OCI-LY1 (cell line): Measurements from ENCODE around the gene PAPOLB.

Experiments used
- H2AFZ ChIP-seq: fragments of 200-600 bp; sonication (generic), shearing (Covaris generic); 2 replicates; pipeline ENCODE4 v1.6.0; 2014; ENCODE audit warnings: antibody characterized with exemption, mild to moderate bottlenecking, low read length
- H3F3A ChIP-seq: fragments of 200-600 bp; sonication (generic), shearing (Covaris generic); 2 replicates; pipeline ENCODE4 v1.6.0; 2014; ENCODE audit warnings: mild to moderate bottlenecking, antibody characterized with exemption, low read length, moderate library complexity; ENCODE audit not compliant: insufficient read depth
- H3K27ac ChIP-seq: fragments of 200-600 bp; sonication (generic); 2 replicates; pipeline ENCODE4 v1.5.1; 2014; ENCODE audit warnings: low read length, mixed run types, mild to moderate bottlenecking, low read depth; ENCODE audit not compliant: poor library complexity, severe bottlenecking
- H3K27me3 ChIP-seq: fragments of 200-600 bp; sonication (generic); 2 replicates; pipeline ENCODE4 v1.6.0; 2014; ENCODE audit warnings: antibody characterized with exemption, mild to moderate bottlenecking, low read length, moderate library complexity; ENCODE audit not compliant: insufficient read depth
- H3K36me3 ChIP-seq: fragments of 200-600 bp; sonication (generic); 2 replicates; pipeline ENCODE4 v1.6.1; 2014; ENCODE audit warnings: mild to moderate bottlenecking, antibody characterized with exemption, low read length, moderate library complexity, mixed read lengths; ENCODE audit not compliant: insufficient read depth
- H3K4me1 ChIP-seq: fragments of 200-600 bp; sonication (generic); 2 replicates; pipeline ENCODE4 v1.5.1; 2014; ENCODE audit warnings: mild to moderate bottlenecking, low read length, moderate library complexity; ENCODE audit not compliant: insufficient read depth, severe bottlenecking
- H3K4me2 ChIP-seq: fragments of 200-600 bp; sonication (generic), shearing (Covaris generic); 2 replicates; pipeline ENCODE4 v1.6.1; 2014; ENCODE audit warnings: low read length
- H3K4me3 ChIP-seq: fragments of 200-600 bp; sonication (generic); 2 replicates; pipeline ENCODE4 v1.5.1; 2014; ENCODE audit warnings: low read length, low read depth, mild to moderate bottlenecking, mixed read lengths; ENCODE audit not compliant: poor library complexity, severe bottlenecking
- H3K79me2 ChIP-seq: fragments of 200-600 bp; shearing (Covaris generic); 2 replicates; pipeline ENCODE4 v1.6.1; 2016; ENCODE audit warnings: mixed run types, low read length, mixed read lengths; ENCODE audit not compliant: insufficient read depth
- H3K9ac ChIP-seq: fragments of 200-600 bp; sonication (generic), shearing (Covaris generic); 2 replicates; pipeline ENCODE4 v1.6.1; 2014; ENCODE audit warnings: mild to moderate bottlenecking, low read length, mixed read lengths
- H3K9me2 ChIP-seq: fragments of 200-600 bp; sonication (generic), shearing (Covaris generic); 2 replicates; pipeline ENCODE4 v1.6.1; 2014; ENCODE audit warnings: low read depth, mild to moderate bottlenecking, low read length, mixed read lengths
- H3K9me3 ChIP-seq: fragments of 200-600 bp; shearing (Covaris generic); 2 replicates; pipeline ENCODE4 v1.6.1; 2014; ENCODE audit warnings: low read length, mixed read lengths
- H4K20me1 ChIP-seq: fragments of 200-600 bp; sonication (generic), shearing (Covaris generic); 2 replicates; pipeline ENCODE4 v1.6.0; 2016; ENCODE audit warnings: mild to moderate bottlenecking, low read length; ENCODE audit not compliant: insufficient read depth
- CTCF ChIP-seq: fragments of 200-600 bp; sonication (generic), shearing (Covaris generic); IDR thresholded peaks from 2 replicates; pipeline ENCODE4 v1.5.1; 2017; ENCODE audit warnings: mild to moderate bottlenecking, antibody characterized with exemption, low read length, moderate library complexity, mixed read lengths
- EZH2 ChIP-seq: fragments of 200-600 bp; sonication (generic), shearing (Covaris generic); IDR thresholded peaks from 2 replicates; pipeline ENCODE4 v1.8.0; 2017; ENCODE audit warnings: borderline replicate concordance, mixed run types, mild to moderate bottlenecking, antibody characterized with exemption, low read length, moderate library complexity, mixed read lengths

The PAPOLB gene

DNA sequence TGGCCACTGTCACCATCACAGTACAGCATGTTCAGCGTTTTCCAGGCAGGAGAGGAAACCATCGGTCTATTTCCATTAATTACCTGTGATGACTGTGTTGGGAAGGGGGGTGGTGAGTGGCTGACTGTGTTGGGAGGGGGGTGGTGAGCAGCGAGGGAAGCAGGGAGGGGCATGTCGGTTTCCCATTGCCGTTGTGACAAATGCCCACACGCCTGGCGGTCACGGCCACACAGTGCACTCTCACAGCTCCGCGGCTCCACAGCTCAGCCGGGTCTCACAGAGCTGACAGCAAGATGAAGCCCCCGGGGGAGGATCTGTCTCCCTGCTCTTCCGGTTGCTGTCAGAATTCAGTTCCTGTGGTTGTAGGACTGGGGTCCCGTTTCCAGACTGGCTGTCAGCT, 47.4 kb downstream of the PAPOLB start:
- Histone ChIP-seq H3K27me3 (peaks cover 4% of the 10 kb centered on the region; the same call in 1 of the 2 replicates), H3K4me3 (no peak overlapping the region), H3K79me2 (no peaks in the 10 kb centered on the region), H3K4me2 (no peak overlapping the region), H2AFZ (no peak overlapping the region), H3K27ac (no peak overlapping the region), H3K9me2 (no peaks in the 10 kb centered on the region), H3K4me1 (no peaks in the 10 kb centered on the region), H3K36me3 (no peaks in the 10 kb centered on the region), H4K20me1 (no peaks in the 10 kb centered on the region), H3K9me3 (no peaks in the 10 kb centered on the region), H3K9ac (no peak overlapping the region), H3F3A (no peaks in the 10 kb centered on the region)
- no peak for TF ChIP-seq EZH2
- no peak for TF ChIP-seq CTCF

DNA sequence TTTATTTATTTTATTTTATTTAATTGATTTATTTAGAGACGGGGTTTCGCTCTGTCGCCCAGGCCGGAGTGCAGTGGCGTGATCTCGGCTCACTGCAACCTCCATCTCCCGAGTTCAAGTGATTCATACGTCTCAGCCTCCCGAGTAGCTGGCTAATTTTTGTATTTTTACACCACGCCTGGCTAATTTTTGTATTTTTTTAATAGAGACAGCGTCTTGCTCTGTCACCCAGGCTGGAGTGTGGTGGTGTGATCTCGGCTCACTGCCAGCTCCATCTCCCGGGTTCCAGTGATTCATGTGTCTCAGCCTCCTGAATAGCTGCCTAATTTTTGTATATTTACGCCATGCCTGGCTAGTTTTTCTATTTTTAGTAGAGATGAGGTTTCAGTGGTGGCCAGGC, 52.2 kb downstream of the PAPOLB start:
- TF ChIP-seq EZH2 (no peak), CTCF (no peak)
- no peak overlapping the region for H3K9ac ChIP-seq
- no peaks in the 10 kb centered on the region for H3K36me3 ChIP-seq
- no peaks in the 10 kb centered on the region for H3K9me3 ChIP-seq
- no peak overlapping the region for H3K27ac ChIP-seq
- no peaks in the 10 kb centered on the region for H3K4me1 ChIP-seq
- no peaks in the 10 kb centered on the region for H3F3A ChIP-seq
- H3K9me2 ChIP-seq = no peaks in the 10 kb centered on the region
- no peak overlapping the region for H3K4me2 ChIP-seq
- H3K4me3 ChIP-seq = no peak overlapping the region
- H3K27me3 ChIP-seq = peaks cover 4% of the 10 kb centered on the region; the same call in 1 of the 2 replicates
- H2AFZ ChIP-seq = no peak overlapping the region
- H3K79me2 ChIP-seq = no peaks in the 10 kb centered on the region
- H4K20me1 ChIP-seq = no peaks in the 10 kb centered on the region

DNA sequence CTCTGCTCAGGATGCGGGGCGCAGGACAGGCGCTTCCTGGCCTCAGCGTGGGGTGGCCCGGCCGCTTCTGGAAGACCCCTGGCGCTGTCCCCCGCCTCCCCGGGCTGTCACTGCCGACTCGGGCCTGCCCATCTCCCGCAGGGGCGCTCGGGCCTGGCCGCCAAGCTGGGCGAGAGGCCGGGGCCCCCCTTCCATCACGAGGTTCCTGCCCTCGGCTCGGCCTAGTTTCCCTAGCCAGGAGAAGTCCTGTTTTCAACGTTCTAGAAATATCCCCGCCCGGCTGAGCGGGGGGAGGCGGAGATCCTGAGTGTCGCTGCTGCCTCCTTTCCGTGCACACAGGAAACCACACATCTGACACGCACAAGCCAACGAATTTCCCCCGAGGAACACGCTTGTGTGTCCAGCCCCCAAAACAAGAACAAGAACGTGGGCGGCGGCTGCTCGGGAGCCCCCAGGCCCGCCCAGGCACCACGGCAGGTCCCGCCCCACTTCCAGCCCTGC, 52.7 kb downstream of the PAPOLB start:
- no peak for TF ChIP-seq EZH2
- H3K4me1 ChIP-seq = no peaks in the 10 kb centered on the region
- no peaks in the 10 kb centered on the region for H3K9me2 ChIP-seq
- H3K27me3 ChIP-seq = peaks cover 4% of the 10 kb centered on the region; the same call in 1 of the 2 replicates
- H3K79me2 ChIP-seq = no peaks in the 10 kb centered on the region
- no peaks in the 10 kb centered on the region for H3F3A ChIP-seq
- no peaks in the 10 kb centered on the region for H3K9me3 ChIP-seq
- no peaks in the 10 kb centered on the region for H3K36me3 ChIP-seq
- H3K4me3 ChIP-seq = no peak overlapping the region
- H3K9ac ChIP-seq = no peak overlapping the region
- H3K4me2 ChIP-seq = no peak overlapping the region
- H2AFZ ChIP-seq = no peak overlapping the region
- H3K27ac ChIP-seq = no peak overlapping the region
- no peaks in the 10 kb centered on the region for H4K20me1 ChIP-seq

DNA sequence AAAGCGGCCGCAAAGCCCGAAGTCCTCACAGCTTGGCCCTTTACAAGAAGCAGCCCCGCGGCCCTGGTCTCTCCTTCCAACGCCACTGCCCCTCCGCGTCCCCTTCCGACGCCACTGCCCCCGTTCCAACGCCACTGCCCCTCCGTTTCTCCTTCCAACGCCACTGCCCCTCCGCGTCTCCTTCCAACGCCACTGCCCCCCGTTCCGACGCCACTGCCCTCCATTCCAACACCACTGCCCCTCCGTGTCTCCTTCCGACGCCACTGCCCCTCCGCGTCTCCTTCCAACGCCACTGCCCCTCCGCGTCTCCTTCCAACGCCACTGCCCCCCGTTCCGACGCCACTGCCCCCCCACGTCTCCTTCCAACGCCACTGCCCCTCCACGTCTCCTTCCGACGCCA, 53.3 kb downstream of the PAPOLB start:
- H3K27ac ChIP-seq = no peak overlapping the region

More for the DNA sequence above, 53.3 kb downstream of the PAPOLB start:
- no peak overlapping the region for H2AFZ ChIP-seq
- H4K20me1 ChIP-seq = no peaks in the 10 kb centered on the region
- H3K4me2 ChIP-seq = no peak overlapping the region
- TF ChIP-seq EZH2 (no peak), CTCF (no peak)
- no peak overlapping the region for H3K9ac ChIP-seq
- H3K9me2 ChIP-seq = no peaks in the 10 kb centered on the region
- no peaks in the 10 kb centered on the region for H3K9me3 ChIP-seq
- no peak overlapping the region for H3K4me3 ChIP-seq
- no peaks in the 10 kb centered on the region for H3K36me3 ChIP-seq
- H3K79me2 ChIP-seq = no peaks in the 10 kb centered on the region
- H3F3A ChIP-seq = no peaks in the 10 kb centered on the region
- H3K27me3 ChIP-seq = peaks cover 4% of the 10 kb centered on the region; the same call in 1 of the 2 replicates
- H3K4me1 ChIP-seq = no peaks in the 10 kb centered on the region
